ENCODE results near the gene LETM1.

LETM1 gene

GRCh38 chr4:1872870-1873269 lies 16.9 kb upstream of the LETM1 start:
- DNase-seq (ENCODE audit: low spot score): peak; percentile 53

DNA sequence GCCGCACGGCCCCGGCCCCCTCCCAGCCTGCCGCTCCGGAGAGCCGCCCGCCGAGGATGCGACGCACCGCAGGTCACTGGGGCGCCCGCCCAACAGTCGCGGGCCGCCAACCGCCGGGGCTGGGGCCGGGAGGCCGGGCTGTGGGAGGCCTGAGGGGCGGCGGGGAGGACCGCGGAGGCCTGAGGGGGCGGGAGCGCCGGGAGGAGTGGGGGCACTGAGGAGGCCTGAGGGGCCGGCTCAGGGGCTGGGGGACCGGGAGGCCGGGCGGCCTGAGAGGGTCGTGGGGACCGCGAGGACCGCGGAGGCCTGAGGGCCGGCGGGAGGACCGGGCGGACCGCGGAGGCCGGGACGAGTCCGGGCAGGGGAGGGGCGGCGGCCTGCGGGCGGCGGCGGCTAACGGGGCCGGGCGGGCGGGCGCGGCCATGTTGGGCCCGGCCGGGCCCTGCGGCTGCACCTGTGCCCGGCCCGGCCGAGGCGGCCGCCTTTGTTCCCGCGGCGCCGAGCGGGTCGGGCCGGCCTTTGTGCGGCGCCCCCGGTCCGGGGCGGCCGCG lies 15.6 kb upstream of the LETM1 start:
- DNase-seq (ENCODE audit: low spot score): peak; percentile 51

GRCh38 chr4:1870578-1871443 lies 14.9 kb upstream of the LETM1 start, which contains the start of gene NSD2:
Gene NSD2 (plus strand): TSS chr4:1871393. CDS start chr4:1900655, 29,262 bp downstream.
- DNase-seq (ENCODE audit: low spot score): peak; percentile 86

DNA sequence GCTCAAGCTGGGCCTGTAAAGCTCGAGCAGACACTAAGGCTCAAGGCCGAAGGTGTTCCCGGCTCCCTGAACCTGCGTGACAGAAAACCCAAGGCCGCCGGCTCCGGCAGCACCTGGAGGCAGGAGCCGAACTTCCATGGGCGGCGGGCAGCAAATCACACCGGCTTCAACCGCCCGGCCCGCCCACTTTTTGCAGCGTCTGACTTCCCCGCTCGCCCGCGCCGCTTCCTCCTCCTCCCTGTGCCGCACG lies 14.3 kb upstream of the LETM1 start:
- DNase-seq (ENCODE audit: low spot score): peak; percentile 87

GRCh38 chr4:1869530-1870327 lies 13.8 kb upstream of the LETM1 start:
- no peak for DNase-seq (ENCODE audit: low spot score)

GRCh38 chr4:1868912-1869311 lies 13.0 kb upstream of the LETM1 start:
- no peak for DNase-seq (ENCODE audit: low spot score)

- no peak for DNase-seq (ENCODE audit: low spot score)
These were observed 12.3 kb upstream of the LETM1 start for GRCh38 chr4:1868293-1868692.

GRCh38 chr4:1866189-1866661 lies 10.3 kb upstream of the LETM1 start:
- no peak for DNase-seq (ENCODE audit: low spot score)

GRCh38 chr4:1864076-1865008 lies 8.4 kb upstream of the LETM1 start:
- no peak for DNase-seq (ENCODE audit: low spot score)

DNA sequence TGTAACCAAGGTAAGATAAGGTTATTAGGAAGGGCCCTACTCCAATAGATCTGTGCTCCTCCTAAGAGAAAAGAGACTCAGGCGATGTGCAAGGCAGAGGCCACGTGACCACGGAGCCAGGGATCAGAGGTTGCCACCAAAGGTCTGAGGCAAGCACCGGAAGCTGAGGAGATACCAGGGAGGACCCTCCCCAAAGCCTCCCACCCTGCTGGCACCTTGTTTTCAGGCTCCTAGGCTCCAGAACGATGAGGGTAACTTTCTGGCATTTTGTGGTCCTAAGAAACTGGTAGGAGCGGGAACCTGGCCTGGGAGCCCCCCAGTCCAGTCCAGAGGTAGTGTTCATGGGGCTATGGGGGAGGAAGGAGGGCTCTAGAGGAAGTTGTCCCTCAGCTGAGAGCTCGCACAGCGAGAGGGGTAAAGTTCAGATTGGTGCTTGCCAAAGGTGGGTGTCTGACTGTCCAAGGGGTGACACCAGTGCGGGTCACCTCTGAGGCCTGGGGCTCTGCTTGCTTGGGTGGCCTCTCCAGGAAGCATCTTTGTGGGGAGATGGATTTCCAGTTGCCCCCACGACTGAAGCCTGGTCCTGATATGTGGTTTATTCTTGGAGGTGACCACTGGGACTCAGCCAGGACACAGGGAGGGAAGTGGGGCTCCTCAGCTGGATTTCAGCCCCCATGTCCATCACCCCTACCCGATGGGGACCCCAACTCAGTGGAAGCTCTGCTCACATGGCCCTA lies 7.5 kb upstream of the LETM1 start:
- no peak for DNase-seq (ENCODE audit: low spot score)

- DNase-seq (ENCODE audit: low spot score): no peak
These were observed 7.0 kb upstream of the LETM1 start for GRCh38 chr4:1862961-1863296.

GRCh38 chr4:1862055-1862911 lies 6.3 kb upstream of the LETM1 start:
- no peak for DNase-seq (ENCODE audit: low spot score)

GRCh38 chr4:1859389-1859753 lies 3.4 kb upstream of the LETM1 start:
- DNase-seq (ENCODE audit: low spot score): no peak

DNA sequence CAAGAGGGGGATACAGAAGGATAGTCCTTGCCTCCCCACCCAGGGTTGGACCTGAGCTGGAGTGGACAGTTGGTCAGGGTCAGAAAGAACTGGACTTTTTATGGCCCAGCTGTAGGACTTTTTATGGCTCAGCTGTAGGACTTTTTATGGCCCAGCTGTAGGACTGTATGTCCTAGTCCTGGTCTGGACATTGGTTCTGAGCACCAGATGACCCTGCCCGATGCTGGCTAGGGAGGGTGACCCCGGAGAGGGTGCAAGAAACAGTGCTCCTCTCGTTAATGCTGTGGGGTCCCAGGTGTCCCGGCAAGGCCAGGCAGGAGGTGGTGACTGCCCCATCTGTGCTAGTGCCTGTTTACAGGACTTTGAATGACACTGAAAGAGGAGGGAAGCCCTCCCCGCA lies 2.0 kb upstream of the LETM1 start:
- DNase-seq (ENCODE audit: low spot score): no peak

GRCh38 chr4:1856943-1857699 lies 1.2 kb upstream of the LETM1 start:
- no peak for DNase-seq (ENCODE audit: low spot score)

DNA sequence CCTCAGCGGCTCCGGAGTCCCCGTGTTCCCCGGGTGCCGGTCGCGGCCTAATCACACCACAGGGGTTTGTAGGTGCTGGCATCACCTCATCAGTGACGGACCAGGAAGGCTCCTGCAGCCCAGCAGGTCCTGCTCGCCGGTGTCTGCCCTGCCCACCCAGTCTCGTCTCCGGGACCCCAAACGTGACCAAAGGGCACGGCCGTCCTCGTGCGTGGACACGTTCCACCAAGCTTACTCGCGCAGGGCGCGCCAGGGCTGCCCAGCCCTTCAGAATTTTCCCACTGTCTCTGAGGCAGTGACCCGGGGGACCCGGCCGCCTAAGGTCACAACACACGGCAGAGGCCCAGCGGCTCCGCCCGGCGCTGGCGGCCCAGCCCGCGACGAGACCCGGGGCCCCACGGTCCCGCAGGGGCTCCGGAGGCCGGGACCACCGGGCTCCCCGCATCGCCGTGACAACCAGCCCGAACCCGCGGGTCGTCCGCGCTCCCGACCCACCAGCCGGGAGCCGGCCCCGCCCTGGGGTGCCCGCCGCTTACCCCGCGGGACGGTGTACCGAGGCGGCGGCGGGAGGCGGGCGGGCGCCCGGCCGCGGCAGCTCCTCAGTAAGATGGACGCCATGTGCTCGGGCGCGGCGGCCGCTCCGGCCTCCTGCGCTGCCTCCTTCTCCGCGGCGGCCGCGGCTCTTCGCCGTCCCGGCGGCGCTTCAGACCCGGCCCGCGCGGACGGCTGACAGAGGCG lies 454 bp downstream of the LETM1 start:
- DNase-seq (ENCODE audit: low spot score): peak; percentile 49

- DNase-seq (ENCODE audit: low spot score): no peak
These were observed 1.2 kb downstream of the LETM1 start for GRCh38 chr4:1854752-1855151.

GRCh38 chr4:1852904-1853623 lies 2.9 kb downstream of the LETM1 start:
- no peak for DNase-seq (ENCODE audit: low spot score)
